ENCODE results near the gene NCOA7.

The NCOA7 gene

DNA sequence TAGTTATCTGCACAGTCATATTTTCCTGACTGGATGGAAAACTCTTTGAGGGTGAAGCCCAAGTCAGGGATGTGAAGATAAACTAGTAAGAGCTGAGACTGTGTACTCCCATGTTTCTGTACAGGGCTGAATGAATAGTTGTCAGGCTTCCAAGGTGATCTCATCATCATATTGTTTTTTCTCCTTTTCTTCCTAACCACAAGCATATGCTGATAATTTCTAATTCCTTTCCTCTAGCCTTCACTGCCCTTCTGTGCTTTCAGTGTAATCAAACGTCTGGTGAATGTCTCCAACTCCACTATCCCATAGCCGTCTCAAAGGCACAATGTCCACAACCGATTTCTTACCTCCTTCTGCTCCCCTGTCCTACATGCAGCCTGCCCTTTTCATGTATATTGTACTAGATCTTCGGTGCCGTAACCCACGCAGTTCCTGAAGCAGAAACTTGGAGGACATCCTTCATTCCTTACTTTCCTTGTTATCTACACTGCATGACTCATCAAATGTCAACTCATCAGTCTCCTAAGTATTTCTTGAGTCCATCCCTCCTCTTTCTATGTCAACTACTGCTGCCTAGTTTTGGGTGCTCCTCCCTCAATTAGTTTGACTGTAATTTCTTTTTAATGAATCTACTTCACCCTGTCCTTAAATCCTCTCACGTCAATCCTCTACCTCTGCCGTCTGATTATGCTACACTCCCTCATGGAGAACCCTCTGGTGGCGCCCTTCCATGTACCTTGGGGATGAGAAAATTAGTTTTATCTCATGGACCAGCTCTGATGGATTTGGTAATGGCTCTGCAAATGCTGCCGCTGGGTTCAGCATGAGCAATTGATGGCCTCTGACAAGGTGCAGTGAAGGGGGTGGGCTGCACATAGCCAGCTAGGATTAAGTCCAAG is 21.9 kb downstream of the NCOA7 start:
- no peak for DNase-seq

DNA sequence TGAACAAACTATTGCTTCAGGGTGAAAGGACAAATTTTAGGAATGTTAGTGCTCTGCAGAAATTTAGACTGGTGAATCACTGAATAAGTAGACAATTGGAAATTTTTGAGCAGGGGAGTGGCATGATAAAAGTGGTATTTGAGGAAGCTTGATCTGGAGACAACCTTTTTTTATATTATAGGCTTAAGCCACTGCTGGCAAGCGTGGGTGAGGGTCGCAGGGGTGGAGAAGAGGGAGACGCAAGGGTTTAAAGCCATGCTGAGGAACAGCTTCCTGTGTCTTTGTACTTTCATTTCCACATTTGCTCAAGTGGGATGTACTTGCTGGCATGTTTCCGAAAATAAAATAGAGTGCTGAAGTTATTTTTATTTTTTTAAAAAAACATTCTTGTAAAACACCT is 23.7 kb downstream of the NCOA7 start:
- no peak for DNase-seq

DNA sequence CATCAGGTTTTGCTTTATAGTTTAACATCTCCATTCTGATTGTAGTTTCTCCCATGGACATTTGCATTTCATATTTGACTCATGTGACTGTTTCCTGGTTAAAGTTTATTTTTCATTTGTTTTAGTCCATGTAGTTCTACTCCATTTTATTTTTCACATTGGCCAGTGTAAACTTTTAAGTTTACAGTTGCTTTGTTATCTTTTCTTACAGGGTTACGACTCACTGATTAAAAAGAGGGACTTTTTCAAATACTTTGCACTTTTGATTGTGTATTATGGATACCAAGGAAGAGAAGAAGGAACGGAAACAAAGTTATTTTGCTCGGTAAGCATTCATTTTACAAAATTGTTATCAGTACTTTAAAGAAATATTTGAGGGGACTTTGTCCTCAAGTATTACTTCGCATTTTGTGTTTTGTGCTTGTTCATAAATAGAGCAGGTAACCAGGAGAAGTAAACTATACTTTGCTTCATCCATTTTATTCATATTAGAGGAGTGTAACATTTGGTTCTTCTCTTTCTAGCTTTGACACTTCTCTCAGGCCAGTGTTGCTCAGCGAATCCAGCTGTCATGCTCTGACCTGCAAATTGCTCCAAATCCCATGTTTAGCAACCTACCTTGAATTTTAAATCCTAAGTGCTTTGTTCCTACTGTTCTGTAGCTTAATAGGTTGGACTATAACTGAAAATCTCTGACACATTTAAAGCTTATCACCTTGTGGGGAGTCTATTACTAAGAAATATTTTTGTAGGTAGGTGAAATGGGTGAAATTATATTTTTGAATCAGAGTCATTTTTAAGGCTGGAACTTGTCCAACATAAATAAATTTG is 24.5 kb downstream of the NCOA7 start:
- DNase-seq = no peak

DNA sequence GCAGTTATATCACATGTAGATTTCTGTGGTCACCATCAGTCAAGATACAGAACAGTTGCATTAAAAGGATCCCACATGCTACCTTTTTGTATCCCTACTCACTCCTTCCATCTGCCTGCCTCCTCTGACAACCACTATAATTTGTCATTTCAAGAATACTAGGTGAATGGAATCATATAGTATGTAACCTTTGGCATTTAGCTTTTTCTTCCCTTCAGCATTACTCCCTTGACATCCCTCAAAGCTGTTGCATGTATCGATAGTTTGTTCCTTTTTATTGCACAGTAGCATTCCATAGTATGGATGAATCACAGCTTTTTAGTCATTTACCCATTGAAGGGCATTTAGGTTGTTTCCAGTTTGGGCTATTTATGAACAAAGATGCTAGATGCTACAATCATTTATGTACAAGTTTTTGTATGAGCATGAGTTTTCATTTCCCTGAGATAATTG is 26.1 kb downstream of the NCOA7 start:
- no peak for DNase-seq

DNA sequence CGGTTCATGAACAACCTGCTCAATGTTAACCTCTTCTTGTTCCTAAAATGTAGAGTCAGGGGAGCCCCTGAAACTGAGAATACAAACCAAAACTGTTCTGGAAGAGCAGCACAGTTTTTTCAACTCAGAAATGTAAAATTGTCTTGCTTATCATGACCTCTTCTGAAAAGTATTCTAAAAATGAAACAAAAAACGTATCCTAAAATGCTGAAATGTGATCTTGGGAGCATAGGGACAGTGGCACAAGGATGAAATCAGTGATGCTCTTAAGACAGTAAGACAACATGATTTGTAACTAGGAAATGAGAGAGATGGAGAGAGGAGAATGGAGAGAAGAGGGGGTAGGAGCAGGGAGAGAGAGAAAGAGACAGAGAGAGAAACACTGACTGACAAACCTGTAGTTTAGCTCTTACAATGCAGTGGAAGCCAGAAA is 27.5 kb downstream of the NCOA7 start:
- DNase-seq = no peak

DNA sequence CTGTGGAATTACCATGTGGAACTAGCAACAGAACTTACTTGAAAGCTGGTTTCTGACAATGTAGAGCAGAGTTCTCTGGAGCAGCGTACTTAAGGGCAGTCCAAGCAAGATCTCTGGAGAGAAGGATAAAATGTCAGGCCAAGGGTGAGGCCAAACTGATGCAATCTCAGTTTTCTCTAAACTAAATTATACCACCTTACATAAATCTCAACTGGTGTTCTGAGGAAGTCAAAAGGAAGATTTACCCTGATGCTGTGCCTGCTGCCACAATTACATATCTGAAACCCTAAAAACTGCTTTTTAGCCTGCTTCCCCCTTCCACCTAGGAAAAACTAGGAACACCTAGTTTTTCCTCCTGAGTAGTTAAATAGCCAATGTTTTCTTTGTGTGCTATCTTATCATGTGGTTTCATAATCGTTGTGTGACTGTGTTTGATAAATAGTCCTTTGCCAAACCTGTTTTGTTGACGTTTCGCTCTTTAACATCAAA is 28.1 kb downstream of the NCOA7 start:
- no peak for DNase-seq

DNA sequence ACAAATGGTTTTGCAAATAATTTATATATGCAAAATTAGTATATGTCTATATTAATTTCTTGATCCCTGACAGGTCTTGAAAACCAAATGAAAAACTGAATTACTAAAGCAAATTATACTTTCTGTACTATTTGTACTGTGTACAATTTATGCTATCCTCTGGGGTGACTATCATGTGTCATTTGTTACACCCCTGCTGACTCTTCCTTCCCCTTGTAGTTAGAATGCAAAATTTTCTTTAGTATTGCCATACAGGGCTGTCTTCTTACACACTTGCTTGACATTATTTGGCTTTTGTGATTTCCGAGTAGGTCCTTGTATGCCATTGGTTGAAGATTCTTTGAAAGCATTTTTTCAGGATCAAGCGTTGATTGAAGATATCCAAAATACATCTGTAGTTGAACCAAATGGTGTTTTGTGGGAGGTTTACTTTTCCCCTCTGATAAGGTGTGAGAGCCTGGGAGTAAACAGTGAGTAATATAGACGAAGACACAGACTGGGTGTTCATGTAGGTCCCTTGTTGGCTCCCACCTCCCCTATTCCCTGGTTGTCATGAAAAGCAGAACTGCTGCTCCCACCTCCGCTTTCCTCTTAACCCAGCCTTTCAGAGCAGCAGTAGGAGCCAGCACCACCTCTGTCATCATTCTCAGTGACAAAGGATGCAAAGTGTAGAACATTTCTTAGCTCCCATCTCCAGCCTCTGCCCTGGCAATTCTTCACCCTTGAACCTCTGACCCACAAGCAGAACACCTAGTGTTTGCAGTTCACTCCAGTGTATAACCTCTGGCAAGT is 29.0 kb downstream of the NCOA7 start:
- no peak for DNase-seq

DNA sequence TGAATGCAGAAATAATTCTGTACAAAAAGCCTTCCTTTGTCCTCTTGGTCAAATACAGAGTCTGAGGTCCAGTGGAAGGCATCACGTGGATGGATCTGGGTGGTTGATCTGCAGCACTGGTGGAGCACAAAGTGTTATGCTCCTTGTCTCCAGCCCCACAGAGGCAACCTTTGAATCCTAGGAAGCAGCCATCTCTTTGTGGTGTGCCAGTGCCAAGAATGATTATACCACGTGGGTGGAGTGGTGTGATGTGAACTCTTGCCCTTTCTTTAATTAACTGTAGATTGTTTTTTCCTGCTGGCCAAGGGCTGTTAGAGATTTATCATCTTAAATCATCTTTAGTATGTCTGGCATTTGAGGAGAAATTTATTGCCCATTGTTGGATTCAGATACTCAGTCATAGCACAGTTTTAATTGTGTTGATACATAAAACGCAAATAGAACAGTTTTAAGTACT is 31.1 kb downstream of the NCOA7 start:
- no peak for DNase-seq

DNA sequence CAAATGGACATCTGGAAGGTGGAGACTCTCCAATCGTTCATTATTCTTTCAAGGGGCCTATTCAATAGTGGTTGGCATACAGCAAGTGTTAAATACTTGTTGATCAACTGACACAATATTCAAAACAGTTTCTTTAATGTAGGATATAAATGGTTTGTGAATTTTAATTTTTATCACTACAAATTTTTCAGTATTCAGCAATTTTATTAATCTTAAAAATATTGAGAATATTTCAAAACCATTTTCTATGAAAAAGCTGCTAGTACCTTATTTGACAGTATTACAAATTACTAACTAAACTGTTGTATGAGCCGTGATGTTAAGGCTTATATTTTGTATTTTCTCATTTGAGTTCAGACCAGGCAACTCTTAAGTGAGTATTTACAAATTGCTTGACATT is 32.4 kb downstream of the NCOA7 start:
- no peak for DNase-seq

DNA sequence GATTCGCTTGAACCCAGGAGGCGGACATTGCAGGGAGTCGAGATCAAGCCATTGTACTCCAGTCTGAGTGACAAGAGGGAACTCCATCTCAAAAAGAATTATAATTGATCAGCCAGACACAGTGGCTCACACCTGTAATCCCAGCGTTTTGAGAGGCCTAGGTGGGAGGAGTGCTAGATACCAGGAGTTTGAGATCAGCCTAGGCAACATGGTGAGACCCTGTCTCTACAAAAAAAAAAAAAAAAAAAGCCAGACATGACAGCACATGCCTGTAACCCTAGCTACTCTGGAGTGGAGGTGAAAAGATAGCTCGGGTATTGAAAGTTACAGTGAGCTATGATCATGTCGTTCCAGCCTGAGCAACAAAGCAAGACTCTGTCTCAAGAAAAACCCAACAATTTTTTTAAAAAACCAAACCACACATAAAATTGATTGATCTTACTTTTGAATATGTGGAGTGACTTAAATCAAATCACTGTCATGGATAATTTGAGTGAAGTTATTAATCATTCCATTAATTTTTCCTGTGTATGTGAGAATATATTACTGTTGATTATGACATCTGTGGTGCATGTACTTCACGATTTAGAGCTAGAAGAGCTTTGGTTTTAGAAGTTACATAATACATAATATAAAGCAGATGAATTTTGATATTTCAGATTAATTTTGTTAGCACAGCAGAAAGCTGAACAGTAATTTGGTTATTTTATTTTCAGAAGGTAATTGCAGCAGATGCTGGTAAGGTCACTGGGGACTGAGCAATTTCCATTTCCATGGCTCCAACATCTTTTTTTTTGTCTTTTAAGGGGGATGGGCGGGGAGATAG is 34.4 kb downstream of the NCOA7 start:
- no peak for DNase-seq

DNA sequence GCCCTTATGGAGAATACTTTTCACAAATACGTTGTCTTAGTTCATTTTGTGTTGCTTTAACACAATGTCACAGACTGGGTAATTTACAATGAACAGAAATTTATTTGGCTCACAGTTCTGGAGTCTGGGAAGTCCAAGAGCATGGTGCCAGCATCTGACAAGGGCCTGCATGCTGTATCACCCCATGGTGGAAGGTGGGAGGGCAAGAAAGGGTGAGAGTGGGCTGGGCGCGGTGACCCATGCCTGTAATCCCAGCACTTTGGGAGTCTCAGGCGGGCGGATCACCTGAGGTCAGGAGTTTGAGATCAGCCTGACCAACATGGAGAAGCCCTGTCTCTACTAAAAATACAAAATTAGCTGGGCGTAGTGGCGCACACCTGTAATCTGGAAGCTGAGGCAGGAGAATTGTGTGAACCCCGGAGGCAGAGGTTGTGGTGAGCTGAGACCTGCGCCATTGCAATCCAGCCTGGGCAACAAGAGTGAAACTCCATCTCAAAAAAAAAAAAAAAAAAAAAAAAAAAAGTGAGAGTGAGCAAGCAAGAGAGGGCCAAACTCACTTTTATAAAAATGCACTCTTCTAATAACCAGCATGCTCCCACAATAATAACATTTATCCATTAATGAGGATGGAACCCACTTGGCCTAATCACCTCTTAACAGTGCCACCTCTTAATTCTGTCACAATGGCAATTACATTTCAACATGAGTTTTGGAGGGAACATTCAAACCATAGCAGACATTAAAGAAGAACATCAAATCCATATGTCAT is 36.1 kb downstream of the NCOA7 start:
- DNase-seq = no peak

DNA sequence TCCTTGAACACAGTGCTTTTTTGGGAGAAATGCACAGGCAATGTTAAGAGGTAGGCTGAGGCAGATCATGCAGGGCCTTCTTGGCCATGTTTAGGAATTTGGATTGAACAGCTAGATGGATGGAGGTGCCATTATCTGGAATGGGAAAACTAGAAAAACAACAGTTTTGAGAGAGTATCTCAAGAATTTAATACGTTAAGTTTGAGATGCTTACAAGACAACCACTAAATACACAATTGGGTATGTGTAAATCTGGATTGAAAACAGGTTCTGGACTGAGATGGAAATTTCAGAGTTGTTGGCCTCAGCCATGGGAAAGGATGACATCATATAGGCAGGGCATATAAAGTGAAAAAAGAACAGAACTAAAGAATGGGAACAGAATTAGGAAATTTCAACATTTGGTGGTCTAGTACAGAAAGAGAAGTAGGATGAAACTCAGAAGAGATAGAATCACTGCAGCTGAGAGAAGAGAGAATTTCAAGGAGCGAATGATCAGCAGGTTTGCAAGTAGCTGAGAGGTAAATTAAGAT is 37.1 kb downstream of the NCOA7 start:
- no peak for DNase-seq

DNA sequence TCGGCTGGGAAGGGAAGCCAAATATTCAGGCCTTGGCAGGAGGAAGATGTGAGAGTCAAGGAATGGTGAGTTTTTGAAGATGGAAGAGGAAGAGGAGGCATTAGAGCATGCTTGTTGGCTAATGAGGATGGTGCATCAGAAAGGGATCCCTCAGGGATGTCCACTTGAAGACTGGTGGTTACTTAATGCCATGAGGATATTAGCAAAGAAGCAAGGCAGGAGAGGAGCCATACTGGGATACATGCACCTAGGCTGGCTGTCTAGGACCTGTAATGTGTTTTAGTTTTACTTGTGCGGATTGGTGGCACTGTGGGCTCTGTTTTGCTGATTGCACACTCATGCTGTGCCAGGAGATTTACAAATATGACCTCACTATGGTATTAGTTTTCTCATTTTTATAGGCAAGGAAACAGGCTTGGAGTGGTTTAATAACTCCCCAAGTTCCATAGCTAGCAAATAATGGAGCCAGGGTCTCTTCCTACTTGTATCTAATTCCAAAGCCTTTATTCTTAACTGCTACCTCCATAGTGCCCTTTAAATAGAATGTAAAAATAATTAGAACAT is 37.8 kb downstream of the NCOA7 start:
- DNase-seq = no peak

DNA sequence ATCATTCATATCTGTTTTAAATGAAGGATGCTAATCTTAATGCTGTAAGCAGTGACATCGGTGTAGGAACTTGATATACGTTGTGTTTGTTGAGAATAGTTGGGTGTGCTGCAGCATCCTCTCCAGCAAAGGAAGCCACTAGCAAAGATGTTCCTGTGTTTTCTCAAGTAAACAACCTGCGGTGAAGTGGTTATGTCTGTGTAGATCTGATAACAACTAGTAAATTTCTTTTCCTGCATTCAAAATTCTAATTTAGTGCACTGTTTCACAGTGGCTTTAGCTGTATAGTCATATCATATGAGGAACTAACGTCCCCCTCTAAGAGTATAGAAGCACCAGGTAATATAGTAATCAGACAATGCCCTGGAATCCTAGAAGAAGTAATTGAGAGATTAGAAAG is 38.7 kb downstream of the NCOA7 start:
- DNase-seq = no peak

DNA sequence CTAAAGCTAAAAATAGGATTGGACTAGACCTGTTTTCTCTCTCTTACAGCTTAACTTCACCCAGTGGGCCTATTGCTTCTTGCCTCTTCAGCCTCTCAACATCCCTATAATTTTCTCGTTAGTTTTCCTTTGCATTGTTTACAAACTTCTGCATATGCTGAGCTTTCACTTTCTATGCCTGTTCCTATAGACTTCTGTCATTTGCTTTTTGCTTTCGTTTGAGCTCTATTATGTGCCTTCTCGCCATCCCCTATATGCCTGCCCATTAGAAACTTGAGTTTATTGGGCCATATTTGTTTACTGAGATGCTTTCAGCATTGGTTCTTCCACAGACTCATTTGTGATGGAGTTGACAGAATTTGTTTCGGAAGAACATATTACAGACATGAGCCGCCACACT is 40.9 kb downstream of the NCOA7 start:
- no peak for DNase-seq

DNA sequence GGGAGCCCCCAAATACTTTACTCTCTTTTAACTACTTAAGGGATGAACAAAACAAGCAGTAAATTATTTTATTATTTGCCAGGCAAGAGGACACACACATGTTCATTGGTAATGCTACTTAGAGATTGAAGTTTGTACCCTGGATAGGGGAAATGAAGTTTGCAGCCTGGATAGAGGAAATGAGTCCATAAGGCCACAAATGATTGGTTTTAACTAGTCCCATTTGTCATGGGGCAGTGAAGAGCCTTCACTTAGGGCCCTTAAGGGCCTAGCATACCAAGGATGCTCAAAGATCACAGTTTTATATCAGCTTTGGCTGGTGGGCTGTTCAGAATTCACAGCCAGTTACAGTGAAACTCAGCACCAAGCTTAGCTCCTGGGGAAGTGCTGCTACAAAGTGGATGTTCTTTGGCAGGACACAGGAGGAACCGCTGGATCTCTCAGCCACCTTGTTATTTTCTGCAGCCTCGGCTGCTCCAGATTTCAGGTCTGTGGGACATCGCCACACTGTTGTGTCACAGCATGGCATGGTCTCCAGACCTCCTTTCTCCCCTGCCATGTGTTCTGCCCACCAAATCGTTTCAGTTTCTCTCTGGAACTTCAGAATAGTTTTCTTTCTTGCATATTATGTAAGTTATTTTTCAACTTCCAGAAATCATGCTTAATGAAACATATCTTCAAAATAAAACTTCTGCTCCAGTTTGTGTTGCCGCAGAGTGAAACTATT is 41.8 kb downstream of the NCOA7 start:
- DNase-seq = no peak

DNA sequence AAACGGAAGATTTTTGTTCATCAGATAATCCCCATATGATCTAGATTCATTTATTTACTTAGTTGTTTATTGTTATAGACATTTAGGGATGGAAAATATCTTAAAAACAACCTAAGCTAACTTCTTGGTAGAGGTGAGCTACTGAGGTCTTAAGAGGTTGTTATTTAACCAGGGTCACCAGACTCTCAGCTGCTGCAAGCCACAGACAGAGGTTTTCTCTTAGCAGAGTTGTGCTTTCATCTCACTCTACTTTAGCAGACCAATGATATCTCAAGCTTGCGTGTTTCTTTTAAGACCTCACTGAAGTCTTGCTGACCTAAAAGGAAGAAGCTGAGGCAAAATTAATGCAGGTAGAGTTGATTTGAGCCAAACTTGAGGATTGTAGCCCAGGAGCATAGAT is 43.6 kb downstream of the NCOA7 start:
- DNase-seq = no peak

DNA sequence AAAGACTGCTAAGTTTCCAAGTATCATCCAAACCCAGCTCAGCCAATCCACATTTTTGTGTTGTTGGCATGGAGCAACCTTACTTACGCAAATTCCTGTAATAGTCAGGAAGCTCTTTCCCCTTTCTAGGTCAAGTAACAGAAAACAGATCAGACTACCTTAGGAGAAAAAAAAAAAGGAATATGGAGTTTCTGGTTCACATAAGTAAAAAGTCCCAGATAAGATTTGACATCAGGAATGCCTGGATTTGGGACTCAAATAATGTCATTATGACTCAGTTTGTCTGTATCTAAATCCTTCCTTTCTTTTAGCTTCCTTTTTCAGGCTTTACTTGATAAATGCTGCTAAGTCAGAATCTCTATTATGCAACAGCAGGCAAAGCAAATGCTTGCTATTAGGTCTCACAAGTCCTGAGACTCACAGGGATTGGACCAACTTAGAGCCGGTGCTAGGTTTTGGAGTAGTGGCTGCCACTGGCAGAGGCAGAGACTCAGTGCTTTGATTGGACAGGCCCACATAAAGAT is 44.5 kb downstream of the NCOA7 start:
- DNase-seq = no peak

DNA sequence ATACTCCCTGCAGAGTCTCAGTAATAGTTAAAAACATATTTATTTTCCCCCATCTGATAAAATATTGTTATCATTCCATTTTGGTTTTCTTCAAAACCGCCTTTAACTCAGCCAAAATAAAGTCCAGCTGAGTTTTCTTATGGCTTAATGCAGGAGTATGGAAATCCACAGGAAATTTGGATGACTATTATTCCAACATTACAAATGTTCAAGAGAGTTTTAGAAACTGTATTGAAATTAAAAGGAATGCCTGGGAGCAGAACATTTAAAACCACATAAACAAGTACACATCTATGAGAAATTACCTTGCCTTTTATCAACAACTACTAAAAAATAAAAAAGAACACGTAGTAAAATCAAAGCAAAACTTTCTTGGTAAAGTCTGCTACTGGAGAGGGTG is 45.7 kb downstream of the NCOA7 start:
- no peak for DNase-seq
